GM21526 (cell line): Measurements from ENCODE around the gene BID.

Experiments used
- ATAC-seq: cut with Tn5 transposase; IDR thresholded peaks from one replicate; pipeline ENCODE4 v1.9.1; 2021; ENCODE audit warnings: moderate library complexity; ENCODE audit not compliant: unreplicated experiment, low FRiP score

Gene BID

GRCh38 chr22:17742527-17742902, 31.8 kb downstream of the BID start:
- ATAC-seq, result no peak

GRCh38 chr22:17741866-17742526, 32.3 kb downstream of the BID start:
- no peak for ATAC-seq

GRCh38 chr22:17739196-17739975, 34.9 kb downstream of the BID start:
- ATAC-seq, result no peak

- no peak for ATAC-seq
Measured at GRCh38 chr22:17738386-17739128, 35.7 kb downstream of the BID start.

- no peak for ATAC-seq
Measured at GRCh38 chr22:17734187-17734586, 40.1 kb downstream of the BID start.

- ATAC-seq, result no peak
Measured at GRCh38 chr22:17733466-17733865, 40.8 kb downstream of the BID start.

GRCh38 chr22:17732251-17732854, 41.9 kb downstream of the BID start:
- no peak for ATAC-seq

GRCh38 chr22:17729561-17729960, 44.7 kb downstream of the BID start:
- ATAC-seq, result no peak

- no peak for ATAC-seq
Measured at GRCh38 chr22:17728786-17729185, 45.5 kb downstream of the BID start.

- no peak for ATAC-seq
Measured at GRCh38 chr22:17726928-17727897, 47.1 kb downstream of the BID start.

GRCh38 chr22:17726006-17726927, 48.0 kb downstream of the BID start:
- no peak for ATAC-seq

GRCh38 chr22:17725500-17725796, 48.8 kb downstream of the BID start:
- no peak for ATAC-seq

GRCh38 chr22:17724678-17725499, 49.4 kb downstream of the BID start:
- no peak for ATAC-seq

- ATAC-seq, result no peak
Measured at GRCh38 chr22:17724241-17724640, 50.0 kb downstream of the BID start.

- ATAC-seq, result no peak
Measured at GRCh38 chr22:17719911-17720310, 54.4 kb downstream of the BID start.

- ATAC-seq, result no peak
Measured at GRCh38 chr22:17717708-17718107, 56.6 kb downstream of the BID start.

GRCh38 chr22:17716529-17716928, 57.7 kb downstream of the BID start:
- no peak for ATAC-seq

- no peak for ATAC-seq
Measured at GRCh38 chr22:17712441-17712840, 61.8 kb downstream of the BID start.
